H1 (cell line): ENCODE results near the gene SSRP1. TPM values are rescaled to one million over a fixed set of nuclear protein-coding genes. Genes with fewer than 3 reads are reported as not detected.

Source experiments
- CBX5 ChIP-seq: fragments of 300-800, 300-1000 bp; sonication (generic); IDR thresholded peaks from 2 replicates; pipeline ENCODE4 v1.7.1; 2016; ENCODE audit warnings: antibody characterized with exemption, low read length, low read depth
- CBX8 ChIP-seq: fragments of 300-800, 300-1000 bp; sonication (generic); IDR thresholded peaks from 2 replicates; pipeline ENCODE4 v1.7.1; 2016; ENCODE audit warnings: low read depth, low read length, borderline replicate concordance
- GTF2F1 ChIP-seq: IDR thresholded peaks from 2 replicates; pipeline ENCODE4 v1.6.1; 2012; ENCODE audit warnings: low read depth, low read length, improper control_type of control experiment, borderline replicate concordance
- KDM1A ChIP-seq: fragments of 200-600, 300-600 bp; sonication (generic); IDR thresholded peaks from 2 replicates; pipeline ENCODE4 v1.7.1; 2016; ENCODE audit warnings: mild to moderate bottlenecking, low read length, borderline replicate concordance
- NRF1 ChIP-seq: IDR thresholded peaks from 2 replicates; pipeline ENCODE4 v1.6.1; 2011; ENCODE audit warnings: mild to moderate bottlenecking, low read depth, low read length, improper control_type of control experiment
- SIX5 ChIP-seq: IDR thresholded peaks from 2 replicates; pipeline ENCODE4 v1.6.1; 2011; ENCODE audit warnings: mild to moderate bottlenecking, low read depth, low read length
- SRF ChIP-seq: IDR thresholded peaks from 2 replicates; pipeline ENCODE4 v1.6.1; 2011; ENCODE audit warnings: mild to moderate bottlenecking, low read depth, low read length, moderate library complexity
- TAF1 ChIP-seq: IDR thresholded peaks from 2 replicates; pipeline ENCODE4 v1.6.1; 2011; ENCODE audit warnings: mild to moderate bottlenecking, low read depth, low read length
- TAF7 ChIP-seq: optimal IDR thresholded peaks from 2 replicates; pipeline ENCODE3; 2011; ENCODE audit warnings: low read depth, mild to moderate bottlenecking, inconsistent platforms, low read length, moderate library complexity, borderline replicate concordance
- YY1 ChIP-seq: IDR thresholded peaks from 2 replicates; pipeline ENCODE4 v1.6.1; 2011; ENCODE audit warnings: low read depth, mild to moderate bottlenecking, low read length
- polyA plus RNA-seq, 7 experiments: library from polyadenylated mRNA; depleted of rRNA in 3 of 7; stranded (reverse) in 5 of 7; unstranded in 2 of 7; fragments of >200 nt in 5 of 7; fragments of 200-250 nt in 2 of 7; gene quantifications; 1 replicate in 5 of 7; 2 replicates in 1 of 7; 4 replicates in 1 of 7; pipeline versions ENCODE4 v1.2.1 to v1.2.3, GENCODE V29; 2011 to 2013; ENCODE audit warnings: missing spikeins in 2 of 7, mixed read lengths in 2 of 7
- total RNA-seq: library from RNA; stranded (reverse); fragmentation: NEBNext Ultra II Directional; extraction: Animal tissue kit (Norgen Biotek cat#: 25700); gene quantifications from 2 replicates; pipeline ENCODE4 v1.2.1, GENCODE V29; 2021

SSRP1 gene
- total and polyA plus RNA-seq, 2 of the 8 experiments (the other 6 are each of a cell fraction or from before 2014, with no cell fraction given), result 259 to 281 TPM

- TF ChIP-seq TAF7 (no peak), CBX8 (no peak), SIX5 (no peak), CBX5 (no peak), TAF1 (no peak), SRF (no peak), GTF2F1 (no peak), YY1 (no peak), NRF1 (no peak), KDM1A (no peak)
Observed at GRCh38 chr11:57353446-57353845, 17.8 kb upstream of the SSRP1 start (continued).
